ENCODE data around the gene LYPD3.

DNA sequence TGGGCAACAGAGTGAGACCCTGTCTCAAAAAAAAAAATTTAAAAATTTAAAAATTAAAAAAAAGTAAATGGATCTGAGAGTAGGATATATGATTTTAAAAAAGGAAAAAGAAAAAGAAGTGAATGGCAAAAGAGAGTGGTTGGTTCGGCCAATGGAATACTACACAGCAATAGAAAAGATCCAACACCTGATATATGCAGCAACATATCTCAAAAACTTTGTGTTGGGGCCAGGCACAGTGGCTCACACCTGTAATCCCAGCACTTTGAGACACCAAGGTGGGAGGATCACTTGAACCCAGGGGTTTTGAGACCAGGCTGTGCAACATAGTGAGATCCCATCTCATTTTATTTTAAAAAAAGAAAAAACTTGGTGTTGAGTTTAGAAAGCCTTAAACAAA, 1.4 kb upstream of the LYPD3 start:
- TF ChIP-seq, protein P1, sequence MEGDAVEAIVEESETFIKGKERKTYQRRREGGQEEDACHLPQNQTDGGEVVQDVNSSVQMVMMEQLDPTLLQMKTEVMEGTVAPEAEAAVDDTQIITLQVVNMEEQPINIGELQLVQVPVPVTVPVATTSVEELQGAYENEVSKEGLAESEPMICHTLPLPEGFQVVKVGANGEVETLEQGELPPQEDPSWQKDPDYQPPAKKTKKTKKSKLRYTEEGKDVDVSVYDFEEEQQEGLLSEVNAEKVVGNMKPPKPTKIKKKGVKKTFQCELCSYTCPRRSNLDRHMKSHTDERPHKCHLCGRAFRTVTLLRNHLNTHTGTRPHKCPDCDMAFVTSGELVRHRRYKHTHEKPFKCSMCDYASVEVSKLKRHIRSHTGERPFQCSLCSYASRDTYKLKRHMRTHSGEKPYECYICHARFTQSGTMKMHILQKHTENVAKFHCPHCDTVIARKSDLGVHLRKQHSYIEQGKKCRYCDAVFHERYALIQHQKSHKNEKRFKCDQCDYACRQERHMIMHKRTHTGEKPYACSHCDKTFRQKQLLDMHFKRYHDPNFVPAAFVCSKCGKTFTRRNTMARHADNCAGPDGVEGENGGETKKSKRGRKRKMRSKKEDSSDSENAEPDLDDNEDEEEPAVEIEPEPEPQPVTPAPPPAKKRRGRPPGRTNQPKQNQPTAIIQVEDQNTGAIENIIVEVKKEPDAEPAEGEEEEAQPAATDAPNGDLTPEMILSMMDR (conservative IDR thresholded peaks at IDR 0.05 in 1 of 2, IDR thresholded peaks at IDR 0.05 in 1 of 2; ENCODE audit: low read depth in 1 of 2, low read length in 2 of 2) = no peak
- TF ChIP-seq EZH2 (IDR thresholded peaks at IDR 0.05; ENCODE audit: low read length, missing control alignments) = no peak

All from fibroblast of lung (primary cell).